Measurements from ENCODE around the gene RTN4R.

RTN4R gene

DNA sequence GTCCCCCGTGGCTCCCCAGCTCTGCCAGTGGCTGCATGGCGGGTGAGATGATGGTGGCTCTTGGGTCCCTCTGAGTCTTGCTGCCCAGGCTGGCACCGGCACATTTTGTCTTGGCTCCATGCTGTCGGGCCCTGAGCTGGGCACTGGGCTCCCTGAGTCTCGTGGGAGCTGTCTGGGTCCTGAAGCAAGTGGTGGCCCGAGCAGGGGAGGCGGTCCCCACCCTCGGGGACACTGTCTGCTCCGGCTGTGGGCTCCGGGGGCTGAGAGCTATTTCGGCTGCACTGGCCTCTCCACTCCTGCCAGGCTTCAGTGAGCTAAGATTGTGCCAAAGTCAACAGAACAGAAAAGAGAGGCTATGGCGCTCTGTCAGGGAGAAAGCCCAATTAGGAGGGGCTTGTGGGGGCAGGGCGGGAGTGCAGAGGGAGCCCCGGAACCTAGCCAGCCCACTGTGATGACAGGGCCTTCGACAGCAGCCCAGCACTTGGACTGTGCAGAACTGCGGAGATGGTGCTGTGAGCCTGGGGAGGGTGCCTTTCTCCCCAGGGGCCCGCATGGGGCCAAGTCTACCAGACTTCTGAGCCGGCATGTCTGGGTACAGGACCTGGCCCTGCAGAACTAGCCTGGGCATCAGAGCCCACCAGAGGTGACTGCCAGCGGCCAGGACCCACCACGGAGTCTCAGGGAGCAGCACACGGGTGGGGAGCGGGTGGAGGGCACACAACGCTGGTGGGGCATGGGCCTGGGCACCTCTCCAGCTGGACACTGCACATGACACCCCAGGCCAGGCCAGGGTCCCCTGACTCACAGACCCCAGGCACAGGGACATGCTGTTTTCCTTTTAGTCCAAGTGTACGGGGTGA lies 38.0 kb downstream of the RTN4R start:
- no peak for DNase-seq (ENCODE audit: low spot score)

DNA sequence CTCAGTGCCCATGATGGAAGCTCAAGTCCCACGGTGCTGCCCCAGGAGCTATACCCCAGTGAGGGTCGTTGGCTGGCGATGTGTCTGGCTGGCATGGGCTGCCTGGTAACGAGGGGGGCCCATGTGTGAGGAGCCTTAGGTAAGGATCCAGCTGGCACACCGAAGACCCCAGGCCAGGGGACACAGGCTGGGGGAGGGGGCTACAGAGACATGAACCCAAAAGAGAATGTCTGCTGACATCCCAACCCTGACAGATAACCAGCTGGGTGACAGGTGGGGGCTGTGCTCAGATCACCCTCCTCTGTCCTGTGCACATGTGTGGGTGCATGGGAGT lies 39.2 kb downstream of the RTN4R start:
- no peak for DNase-seq (ENCODE audit: low spot score)

DNA sequence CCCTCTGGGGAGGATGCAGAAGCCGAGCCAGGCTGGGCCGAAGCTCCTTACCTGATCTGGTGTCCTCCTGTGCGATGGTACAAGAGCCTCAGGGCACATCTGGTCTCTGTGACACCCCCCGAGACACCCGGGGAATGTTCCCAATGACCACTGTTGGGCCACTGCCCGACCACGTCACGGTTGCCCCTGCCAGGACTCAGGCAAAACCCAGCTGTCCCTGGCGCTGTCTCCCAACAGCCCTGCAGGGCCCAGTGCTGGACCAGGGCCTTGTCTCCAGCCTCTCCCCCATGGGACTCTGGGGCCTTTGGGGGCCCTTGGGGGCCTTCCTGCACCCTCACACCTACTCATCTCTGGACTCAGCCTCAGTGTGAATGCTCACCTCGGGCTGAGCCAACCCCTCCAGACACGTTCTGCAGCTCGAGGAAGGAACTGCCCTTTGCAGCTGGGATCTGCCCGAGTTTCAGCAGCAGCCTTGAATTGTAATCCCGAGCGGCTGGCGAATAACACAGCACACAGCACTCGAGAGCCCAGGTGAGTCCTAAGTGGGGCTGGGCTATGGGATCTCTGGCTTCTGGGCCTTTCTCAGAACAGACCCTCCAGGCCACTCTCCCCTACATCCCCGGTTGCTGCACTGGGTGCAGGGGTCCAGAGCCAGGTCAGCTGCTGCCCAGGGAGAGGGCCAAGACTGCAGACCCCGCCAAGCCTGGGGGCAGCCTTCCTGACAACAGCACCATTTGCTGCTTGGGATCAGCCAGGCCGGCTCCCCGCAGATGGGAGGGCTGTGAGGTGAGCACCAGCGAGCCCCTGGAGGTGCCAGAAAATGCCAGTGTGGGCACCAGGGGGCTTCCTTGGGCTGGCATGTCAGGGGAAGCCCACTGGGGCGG lies 39.8 kb downstream of the RTN4R start:
- no peak for DNase-seq (ENCODE audit: low spot score)

DNA sequence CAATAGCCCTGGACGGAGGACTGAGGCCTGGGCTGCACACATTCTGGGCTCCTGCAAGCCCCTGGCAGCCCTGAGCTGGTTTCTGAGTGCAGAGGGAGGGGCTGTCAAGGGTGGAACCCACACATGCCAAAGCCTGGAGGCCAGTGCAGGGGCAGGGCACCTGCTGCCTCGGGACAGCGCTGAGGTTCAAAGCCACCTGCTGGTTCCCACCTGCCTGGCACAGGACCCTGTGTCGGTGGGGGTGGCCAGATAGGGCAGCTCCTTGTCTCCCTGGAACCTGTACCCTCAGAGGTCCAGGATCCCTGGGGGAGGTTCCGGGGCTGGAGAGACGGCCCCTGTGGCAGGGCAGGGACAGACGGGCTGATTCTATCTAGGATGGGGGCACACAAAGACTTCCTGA lies 40.8 kb downstream of the RTN4R start:
- DNase-seq (ENCODE audit: low spot score), result no peak

DNA sequence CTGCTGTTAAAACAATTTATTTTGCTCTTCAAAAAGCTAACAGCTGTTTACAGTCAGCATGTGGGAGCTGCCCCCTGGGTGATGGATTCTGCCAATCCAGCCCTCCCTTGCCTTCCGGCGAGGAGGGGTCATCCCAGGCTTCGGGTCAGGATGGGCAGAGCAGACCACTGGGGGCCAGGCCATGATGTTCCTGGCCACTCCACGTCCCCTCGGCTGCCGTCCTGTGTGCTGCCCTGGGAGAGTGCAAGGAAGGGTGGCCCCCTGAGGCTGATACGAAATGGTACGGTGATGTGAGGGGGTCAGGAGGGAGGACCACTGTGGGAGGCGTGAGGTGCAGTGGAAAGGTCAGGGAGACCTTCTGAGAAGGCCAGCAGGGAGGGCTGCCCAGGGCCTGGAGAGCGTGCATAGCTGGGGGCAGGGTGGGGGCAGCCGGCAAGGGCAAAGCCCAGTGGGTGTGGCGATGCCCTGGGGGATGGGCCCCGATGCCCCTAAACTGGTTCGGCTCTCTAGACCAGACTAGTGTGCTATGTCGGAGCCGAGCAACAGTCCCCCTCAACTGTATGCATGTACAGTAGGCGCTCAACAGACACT lies 41.3 kb downstream of the RTN4R start:
- no peak for DNase-seq (ENCODE audit: low spot score)

DNA sequence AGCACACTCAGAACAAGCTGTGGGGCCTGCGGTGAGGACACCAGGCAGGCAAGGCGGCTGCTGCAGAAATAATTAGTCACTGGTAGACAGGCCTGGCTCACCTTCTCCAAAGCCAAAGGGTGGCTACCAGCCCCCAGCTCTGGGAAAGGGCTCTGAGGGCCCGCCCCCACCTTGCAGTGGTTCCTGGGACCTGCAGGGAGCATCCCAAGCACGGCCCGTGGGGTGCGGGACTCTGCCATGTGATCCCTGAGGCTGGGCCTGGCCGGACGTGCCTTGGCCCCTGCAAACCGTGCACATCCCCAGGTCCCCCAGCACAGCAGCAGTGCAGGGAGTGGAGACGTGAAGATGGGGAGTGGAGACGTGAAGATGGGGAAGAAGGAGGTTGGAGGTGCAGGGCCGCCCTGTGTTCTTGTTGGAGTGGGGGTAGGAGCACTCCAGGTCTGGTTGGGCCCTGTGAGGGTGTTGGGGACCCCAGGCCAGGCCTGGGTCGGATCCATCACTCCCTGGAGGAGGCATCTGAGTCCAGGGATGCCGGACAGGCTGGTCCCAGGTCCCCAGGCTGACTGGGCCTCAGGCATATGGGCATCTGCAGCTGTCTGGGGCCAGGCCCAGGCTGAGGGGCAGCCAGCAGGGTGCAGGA lies 41.9 kb downstream of the RTN4R start:
- no peak for DNase-seq (ENCODE audit: low spot score)

DNA sequence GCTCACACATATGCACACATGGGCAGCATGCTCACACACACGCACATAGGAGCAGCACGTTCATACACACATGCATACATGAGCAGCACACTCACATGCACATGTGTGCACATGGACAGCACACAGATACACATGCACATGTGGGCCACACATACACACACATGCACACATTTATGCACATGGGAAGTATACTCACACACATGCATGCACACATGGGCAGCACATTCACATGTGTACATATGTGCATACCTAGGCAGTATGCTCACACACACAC lies 42.5 kb downstream of the RTN4R start:
- no peak for DNase-seq (ENCODE audit: low spot score)

DNA sequence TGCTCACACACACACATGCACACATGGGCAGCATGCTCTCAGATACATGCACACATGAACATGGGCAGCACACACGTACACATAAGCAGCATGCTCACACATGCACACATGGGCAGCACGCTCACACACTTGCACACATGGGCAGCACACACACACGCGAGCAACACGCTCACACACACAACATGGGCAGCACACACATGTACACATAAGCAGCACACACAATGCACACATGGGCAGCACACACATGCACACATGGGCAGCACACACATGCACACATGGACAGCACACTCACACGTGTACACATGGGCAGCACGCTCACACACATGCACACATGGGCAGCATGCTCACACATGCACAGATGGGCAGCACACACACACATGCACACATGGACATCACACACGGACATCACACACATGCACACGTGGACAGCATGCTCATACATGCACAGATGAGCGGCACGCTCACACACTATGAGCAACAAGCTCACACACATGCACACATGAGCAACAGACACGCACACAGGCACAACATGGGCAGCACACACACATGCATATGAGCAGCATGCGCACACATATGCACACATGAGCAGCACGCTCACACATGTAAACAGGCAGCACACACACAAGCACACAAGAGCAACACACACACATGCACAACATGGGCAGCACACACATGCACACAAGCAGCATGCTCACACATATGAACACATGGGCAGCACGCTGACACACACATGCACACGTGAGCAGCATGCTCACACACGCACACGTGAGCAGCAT lies 43.0 kb downstream of the RTN4R start:
- DNase-seq (ENCODE audit: low spot score), result no peak

DNA sequence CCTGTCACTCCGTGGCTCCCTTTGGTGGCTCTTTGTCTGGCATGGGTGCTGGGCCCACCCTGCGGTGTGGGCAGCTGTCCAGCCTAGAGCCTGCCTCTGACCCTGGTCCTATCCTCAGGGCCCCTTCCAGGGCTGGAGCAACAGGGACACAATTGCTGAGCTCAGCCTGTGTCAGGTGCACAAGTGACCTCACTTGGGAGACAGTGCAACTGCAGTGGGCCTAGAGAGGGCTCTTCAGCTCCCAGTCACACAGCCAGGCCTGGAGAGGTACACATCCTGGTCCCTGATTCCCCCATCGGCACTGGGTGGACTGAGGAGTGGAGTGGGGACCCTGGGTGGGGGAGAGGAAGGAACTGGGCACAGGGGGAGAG lies 43.9 kb downstream of the RTN4R start:
- DNase-seq (ENCODE audit: low spot score), result no peak

DNA sequence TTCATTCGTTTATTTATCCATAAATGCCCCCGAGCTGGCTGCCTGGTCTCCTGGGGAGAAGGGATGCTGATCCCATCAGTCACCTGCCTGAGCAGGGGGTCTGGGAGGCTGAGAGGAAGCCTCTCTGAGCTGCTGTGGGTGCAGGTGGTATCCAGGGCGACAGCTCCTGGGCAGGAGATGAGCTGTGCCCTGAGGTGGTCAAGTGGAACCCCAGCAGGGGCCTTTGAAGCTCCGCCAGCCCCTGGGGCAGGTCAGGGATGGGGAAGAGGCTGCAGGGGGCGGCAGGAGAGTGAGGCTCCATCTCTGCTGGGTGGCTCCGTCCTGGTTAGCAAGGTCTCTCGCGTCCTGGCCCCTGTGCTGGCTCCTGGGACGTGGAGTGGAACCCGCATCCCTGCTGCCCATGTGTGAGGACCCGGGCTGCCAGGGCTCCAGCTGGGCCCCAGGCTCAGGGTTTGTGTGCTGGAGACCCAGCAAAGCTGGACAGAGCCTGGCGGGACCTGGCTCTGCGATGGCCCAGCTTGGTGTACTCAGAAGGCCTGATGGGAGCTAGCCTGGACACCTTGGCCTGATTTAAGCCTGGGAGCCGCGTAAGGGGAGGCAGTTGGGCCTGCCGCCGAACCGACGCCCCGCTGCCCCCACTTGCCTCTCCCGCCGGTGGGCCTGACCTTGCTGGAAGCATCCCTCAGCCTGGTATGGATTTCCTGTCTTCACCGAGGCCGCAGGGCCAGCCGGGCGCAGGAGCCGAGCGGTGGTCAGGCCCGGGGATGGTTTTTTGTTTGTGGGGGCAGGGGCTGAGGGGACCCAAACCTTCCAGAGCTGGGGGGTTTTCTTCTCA lies 44.5 kb downstream of the RTN4R start:
- DNase-seq (ENCODE audit: low spot score), result no peak

DNA sequence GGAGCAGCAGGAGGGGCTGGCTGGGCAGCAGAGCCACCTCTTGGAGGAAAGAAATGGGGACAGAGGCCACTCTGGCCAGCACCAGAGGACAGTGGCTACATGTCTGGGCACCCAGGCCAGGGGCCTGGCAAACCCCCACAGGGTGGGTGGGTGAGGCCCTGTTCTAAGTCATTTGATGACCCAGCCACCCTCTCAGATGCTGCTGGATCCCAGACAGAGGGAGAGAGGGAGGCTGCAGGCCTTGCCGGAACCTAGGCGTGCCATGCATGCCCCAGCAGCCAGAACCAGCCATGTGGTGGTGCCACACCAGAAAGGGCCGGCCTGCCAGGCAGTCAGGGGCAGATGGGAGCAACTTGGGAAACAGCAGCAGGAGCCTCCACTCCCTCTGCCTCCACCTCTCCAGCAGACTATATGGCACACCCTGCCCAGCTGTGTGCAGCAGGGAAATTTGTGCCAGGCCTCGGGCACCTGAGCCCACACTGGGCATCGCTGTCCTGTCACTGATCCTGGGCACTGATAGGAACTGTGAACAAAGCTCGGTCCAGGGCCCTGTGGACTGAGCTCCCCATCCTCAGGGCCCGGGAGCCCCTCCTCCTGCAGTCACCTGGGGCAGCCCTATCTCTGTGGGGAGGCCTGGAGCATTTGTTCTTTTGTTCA lies 45.2 kb downstream of the RTN4R start:
- no peak for DNase-seq (ENCODE audit: low spot score)

DNA sequence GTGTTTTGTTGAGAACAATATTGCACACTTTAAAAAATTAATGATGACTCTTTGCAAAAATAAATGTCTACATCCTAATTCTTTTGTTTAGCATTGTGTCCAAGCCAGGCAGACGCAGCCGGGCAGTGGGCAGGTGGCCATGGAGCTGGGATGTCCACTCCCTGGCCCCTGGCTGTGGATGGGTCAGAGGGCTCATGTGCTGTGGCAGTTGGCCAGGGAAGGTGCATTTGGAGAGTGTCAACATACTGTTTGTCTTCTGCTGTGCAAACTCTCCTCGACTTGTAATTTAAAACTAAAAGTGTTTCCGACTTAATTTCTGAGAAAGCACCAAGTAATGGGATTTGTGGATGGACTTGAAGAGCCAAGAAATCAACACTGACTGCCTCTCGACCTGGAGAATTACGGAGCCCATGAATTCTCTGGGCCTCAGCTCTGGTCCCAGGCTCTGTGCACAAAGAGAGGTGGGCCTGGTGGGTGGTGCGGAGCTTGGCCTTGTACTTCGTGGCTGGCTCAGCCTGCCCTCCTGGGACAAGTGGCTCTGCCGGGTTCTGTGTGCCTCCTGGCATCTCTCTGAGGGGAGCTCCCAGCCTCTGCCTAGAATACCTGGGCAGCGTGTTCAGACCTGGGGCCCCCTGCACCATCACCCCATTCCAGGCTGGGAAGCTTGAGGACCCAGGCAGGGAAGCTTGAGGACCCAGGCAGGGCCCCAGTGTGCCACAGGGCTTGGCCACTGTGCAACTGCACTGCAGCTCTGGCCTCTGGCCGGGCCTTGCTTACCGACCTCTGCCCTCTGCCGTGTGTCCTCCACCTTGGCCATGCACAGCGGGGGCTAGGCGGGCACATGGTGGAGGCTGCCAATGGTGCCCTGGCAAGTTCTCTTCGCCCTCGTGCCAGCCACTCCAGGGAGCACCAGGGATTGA lies 46.4 kb downstream of the RTN4R start:
- DNase-seq (ENCODE audit: low spot score), result no peak

DNA sequence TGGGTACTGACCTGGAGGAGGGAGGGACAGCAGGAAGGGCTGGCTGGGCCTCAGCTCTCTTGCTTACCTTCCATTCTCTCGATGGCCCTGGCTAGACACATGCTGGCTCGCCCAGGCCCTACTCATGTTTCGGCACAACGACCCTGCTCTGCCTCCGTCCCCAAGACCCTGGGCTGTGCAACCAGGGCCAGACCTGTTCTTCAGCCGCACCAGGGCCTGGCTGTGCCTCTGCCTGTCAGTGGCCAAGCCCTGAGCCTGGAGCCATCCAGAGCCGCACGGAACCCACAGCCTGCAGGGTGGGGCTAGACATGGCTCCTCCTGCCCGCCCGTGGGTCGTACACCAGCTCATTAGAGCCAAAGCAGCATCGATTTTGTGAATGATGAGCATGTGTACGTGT lies 47.5 kb downstream of the RTN4R start:
- no peak for DNase-seq (ENCODE audit: low spot score)

DNA sequence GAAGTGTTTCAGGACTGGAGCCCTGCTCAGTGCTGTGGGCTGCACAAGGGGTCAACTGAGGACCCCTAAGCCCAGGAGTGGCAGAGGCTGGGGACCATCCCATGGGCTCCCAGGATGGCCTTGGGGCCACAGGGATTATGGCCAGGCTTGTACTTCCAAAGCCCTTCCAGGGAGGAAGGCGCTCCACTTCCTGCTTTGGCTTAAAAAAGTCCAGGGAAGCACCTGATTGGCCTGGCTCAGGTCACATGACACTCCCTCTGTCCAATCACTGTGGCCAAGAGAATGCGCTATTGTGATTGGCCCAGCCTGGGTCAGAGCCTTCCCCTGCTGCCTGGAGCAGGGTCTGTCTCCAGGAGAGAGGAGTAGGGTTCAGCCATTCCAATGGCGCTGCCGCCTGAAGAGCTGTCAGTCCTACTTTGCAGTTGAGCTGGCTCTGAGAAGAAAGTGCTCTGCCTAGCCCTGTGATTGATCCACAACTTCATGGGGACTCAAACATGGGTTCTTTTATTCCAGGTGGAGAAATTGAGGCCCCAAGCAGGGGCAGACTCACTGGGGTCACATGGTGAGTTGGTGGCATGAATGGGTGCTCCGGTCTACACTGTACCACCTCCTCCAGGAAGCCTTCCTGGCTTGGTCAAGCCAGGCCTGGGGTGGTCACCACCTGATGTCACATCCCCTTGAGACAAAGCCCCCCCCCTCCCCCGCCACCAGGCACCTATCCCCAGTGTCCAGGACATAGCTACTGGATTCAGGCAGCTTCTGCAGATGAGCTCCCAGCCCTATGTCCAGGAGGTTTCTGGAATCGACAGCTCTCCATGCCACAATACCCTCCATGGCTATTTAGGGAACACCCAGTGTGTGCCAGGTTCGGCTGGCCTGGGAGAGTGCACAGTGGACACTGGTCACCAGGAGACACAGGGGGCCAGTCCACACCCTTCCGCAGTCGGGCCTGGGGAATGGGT lies 48.2 kb downstream of the RTN4R start:
- DNase-seq (ENCODE audit: low spot score), result no peak

DNA sequence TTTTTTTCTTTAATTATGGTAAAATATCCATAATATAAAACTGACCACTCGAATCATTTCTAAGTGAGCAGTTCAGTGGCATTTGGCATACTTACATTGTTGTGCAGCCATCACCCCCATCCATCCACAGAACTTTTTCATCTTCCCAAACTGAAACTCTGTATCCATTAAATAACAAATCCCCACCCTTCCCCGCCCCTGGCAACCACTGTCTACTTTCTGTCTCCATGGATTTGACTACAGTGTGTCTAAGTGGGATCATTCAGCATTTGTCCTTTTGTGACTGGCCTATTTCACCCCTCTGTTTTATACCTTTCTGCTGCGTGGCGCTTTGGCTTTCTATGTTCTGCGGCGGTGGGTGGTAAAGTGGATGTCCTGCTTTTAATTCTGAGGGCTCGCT lies 49.1 kb downstream of the RTN4R start:
- no peak for DNase-seq (ENCODE audit: low spot score)

DNA sequence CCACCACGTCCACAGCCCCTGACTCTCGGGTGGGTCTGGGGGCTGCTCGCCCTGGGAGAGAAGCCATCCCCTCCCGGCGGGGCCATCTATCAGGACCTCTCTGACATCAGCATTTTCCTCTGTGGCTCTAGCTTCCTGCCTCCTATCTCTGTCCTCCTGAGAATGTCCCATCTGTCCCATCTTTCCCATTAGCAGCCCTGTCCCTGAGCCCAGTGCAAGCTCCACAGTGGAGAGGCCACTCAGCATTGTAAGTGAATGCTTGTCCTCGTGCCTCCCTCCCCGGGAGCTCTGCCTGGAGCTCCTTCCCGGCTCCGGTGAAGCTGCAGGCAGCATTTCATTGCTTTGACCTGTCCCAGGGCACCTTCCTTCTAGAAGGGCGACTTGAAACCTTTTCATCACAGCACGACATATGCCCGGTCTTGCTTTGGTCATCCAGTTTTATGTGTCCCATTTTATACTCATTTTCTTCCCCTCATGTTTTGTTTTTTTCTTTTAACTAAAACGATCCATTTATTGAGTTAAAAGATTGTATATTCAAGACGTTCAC lies 49.7 kb downstream of the RTN4R start:
- no peak for DNase-seq (ENCODE audit: low spot score)

DNA sequence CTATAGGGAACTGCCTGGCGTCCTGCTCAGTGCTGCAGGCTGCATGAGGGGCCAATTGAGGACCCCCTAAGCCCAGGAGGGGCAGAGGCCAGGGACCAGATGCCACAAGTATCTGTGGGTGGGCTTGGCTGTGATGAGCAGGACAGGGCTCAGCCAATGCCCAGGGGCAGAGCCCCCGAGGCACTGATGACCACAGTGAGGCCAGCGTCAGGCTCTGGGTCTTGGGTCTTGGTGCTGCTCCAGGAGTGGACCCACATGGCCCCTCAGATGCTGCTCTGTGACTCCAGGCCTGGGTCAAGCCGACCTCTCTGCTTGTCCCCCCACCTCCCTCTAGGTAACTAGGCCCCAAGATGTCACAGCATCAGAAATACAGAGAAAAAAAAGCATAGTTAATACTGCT lies 50.6 kb downstream of the RTN4R start:
- no peak for DNase-seq (ENCODE audit: low spot score)

DNA sequence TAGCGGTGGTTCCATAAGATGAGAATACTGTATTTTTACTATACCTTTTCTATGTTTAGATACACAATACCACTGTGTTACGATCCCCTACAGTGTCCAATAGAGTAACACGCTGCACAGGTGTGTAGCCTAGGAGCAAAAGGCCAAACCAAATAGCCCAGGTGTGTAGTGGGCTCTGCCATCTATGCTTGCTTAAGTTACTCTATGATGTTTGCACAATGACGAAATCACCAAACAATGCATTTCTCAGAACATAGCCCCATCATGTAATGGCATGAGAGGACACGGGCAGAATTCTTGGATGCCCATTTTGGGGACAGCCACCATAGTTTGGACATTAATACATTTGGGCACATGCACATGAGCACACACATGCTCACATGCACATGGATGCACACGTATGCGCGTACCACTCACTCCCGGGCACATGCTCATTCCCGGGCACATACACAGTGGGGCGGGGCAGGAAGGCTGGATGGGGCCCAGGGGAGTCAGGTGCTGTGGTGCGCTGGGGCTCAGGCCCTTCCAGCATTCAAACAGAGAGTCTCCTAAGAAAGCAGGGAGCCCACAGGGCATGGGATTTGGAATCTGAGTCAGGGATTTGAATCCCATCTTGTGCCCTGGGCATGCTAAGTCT lies 51.1 kb downstream of the RTN4R start:
- DNase-seq (ENCODE audit: low spot score), result no peak
